Activated naive CD8-positive, alpha-beta T cell treated with anti-CD3 and anti-CD28 coated beads, Interleukin-2, amount 50 U/mL, for 16 hours (primary cell): ENCODE measurements around the gene PCSK6.

Experiments
- DNase-seq: peaks from one replicate; pipeline ENCODE4 v3.0.0-alpha.2; 2020; ENCODE audit warnings: low read depth, low spot score

The PCSK6 gene

GRCh38 chr15:101326462-101327146 lies 162.9 kb downstream of the PCSK6 start:
- no peak for DNase-seq

- no peak for DNase-seq
Observed at GRCh38 chr15:101326026-101326315, 163.5 kb downstream of the PCSK6 start.

GRCh38 chr15:101325263-101326025 lies 164.1 kb downstream of the PCSK6 start:
- no peak for DNase-seq

- DNase-seq: no peak
Observed at GRCh38 chr15:101324524-101325177, 164.9 kb downstream of the PCSK6 start.

- DNase-seq: no peak
Observed at GRCh38 chr15:101323793-101324523, 165.5 kb downstream of the PCSK6 start.

- no peak for DNase-seq
Observed at GRCh38 chr15:101322854-101323477, 166.5 kb downstream of the PCSK6 start.

GRCh38 chr15:101322016-101322695 lies 167.4 kb downstream of the PCSK6 start:
- no peak for DNase-seq

GRCh38 chr15:101320501-101321052 lies 168.9 kb downstream of the PCSK6 start:
- peak; percentile 19 for DNase-seq

- no peak for DNase-seq
Observed at GRCh38 chr15:101318839-101319238, 170.7 kb downstream of the PCSK6 start.

GRCh38 chr15:101318147-101318819 lies 171.2 kb downstream of the PCSK6 start:
- no peak for DNase-seq

- no peak for DNase-seq
Observed at GRCh38 chr15:101317336-101317872, 172.1 kb downstream of the PCSK6 start.

GRCh38 chr15:101316529-101316928 lies 173.0 kb downstream of the PCSK6 start:
- DNase-seq: no peak

GRCh38 chr15:101315736-101316135 lies 173.8 kb downstream of the PCSK6 start:
- DNase-seq: no peak

- DNase-seq: no peak
Observed at GRCh38 chr15:101314336-101315125, 175.0 kb downstream of the PCSK6 start.

- DNase-seq: no peak
Observed at GRCh38 chr15:101313041-101313761, 176.3 kb downstream of the PCSK6 start.

- DNase-seq: no peak
Observed at GRCh38 chr15:101310508-101310907, 179.0 kb downstream of the PCSK6 start.

- no peak for DNase-seq
Observed at GRCh38 chr15:101310161-101310480, 179.4 kb downstream of the PCSK6 start.

- no peak for DNase-seq
Observed at GRCh38 chr15:101309436-101310160, 179.9 kb downstream of the PCSK6 start.
